ENCODE results near the gene GMDS. TPM values are rescaled to one million over a fixed set of nuclear protein-coding genes. Genes with fewer than 3 reads are reported as not detected.
"Not testable (repeated sequence)": the region's sequence is repeated elsewhere in the genome, so short reads cannot be mapped to it uniquely, and the experiment has no call there.

Gene GMDS
- total RNA-seq, 2 experiments from 2014 or later = 33.2 to 33.5 TPM

- ChIA-PET POLR2A (no interaction called here), CTCF (no interaction called here)
- no peak overlapping the region for H3K4me3 Mint-ChIP-seq
- H3K36me3 Mint-ChIP-seq (ENCODE audit: low read depth) = peaks cover 2% of the 10 kb centered on the region
- intact Hi-C loops (cut with DNase I, micrococcal nuclease) = no loop called here
- H3K9me3 Mint-ChIP-seq (ENCODE audit: low read depth) = no peaks in the 10 kb centered on the region
- ATAC-seq (no peak), DNase-seq (no peak)
- no peak overlapping the region for H3K27ac Mint-ChIP-seq
- no peaks in the 10 kb centered on the region for H3K4me1 Mint-ChIP-seq
- H3K27me3 Mint-ChIP-seq = no peaks in the 10 kb centered on the region
Observed at GRCh38 chr6:1849691-1850090, 395.7 kb downstream of the GMDS start.

- Mint-ChIP-seq H3K4me1 (no peaks in the 10 kb centered on the region), H3K27ac (no peak overlapping the region), H3K9me3 (ENCODE audit: low read depth) (no peaks in the 10 kb centered on the region), H3K36me3 (ENCODE audit: low read depth) (peaks cover 2% of the 10 kb centered on the region), H3K27me3 (no peaks in the 10 kb centered on the region), H3K4me3 (no peak overlapping the region)
- DNase-seq (no peak), ATAC-seq (no peak)
- intact Hi-C loops (cut with DNase I, micrococcal nuclease) = no loop called here
- ChIA-PET CTCF (no interaction called here), POLR2A (no interaction called here)
Observed at GRCh38 chr6:1848752-1849151, 396.7 kb downstream of the GMDS start.

- POLR2A ChIA-PET = no interaction called here
- CTCF ChIA-PET = interaction anchor here (0.6 to 0.9 kb wide), 2 partner anchors 16 to 192 kb away, joined by 3 to 4 read pairs; no protein-coding TSS in a partner anchor
- Mint-ChIP-seq H3K9me3 (ENCODE audit: low read depth) (no peaks in the 10 kb centered on the region), H3K4me3 (no peak overlapping the region), H3K4me1 (no peaks in the 10 kb centered on the region), H3K27me3 (no peaks in the 10 kb centered on the region), H3K27ac (no peak overlapping the region), H3K36me3 (ENCODE audit: low read depth) (no peaks in the 10 kb centered on the region)
- ATAC-seq (no peak), DNase-seq (no peak)
- intact Hi-C loops (cut with DNase I, micrococcal nuclease) = no loop called here
Observed at GRCh38 chr6:1846611-1847010, 398.8 kb downstream of the GMDS start.

- H3K4me3 Mint-ChIP-seq; intact Hi-C loops (cut with DNase I, micrococcal nuclease); H3K27ac Mint-ChIP-seq; CTCF ChIA-PET; H3K36me3 Mint-ChIP-seq (ENCODE audit: low read depth); H3K9me3 Mint-ChIP-seq (ENCODE audit: low read depth); POLR2A ChIA-PET; H3K27me3 Mint-ChIP-seq; ATAC-seq; H3K4me1 Mint-ChIP-seq; DNase-seq: not testable (repeated sequence)
Observed at GRCh38 chr6:1845543-1845942, 399.9 kb downstream of the GMDS start.

- Mint-ChIP-seq H3K9me3 (ENCODE audit: low read depth) (no peaks in the 10 kb centered on the region), H3K36me3 (ENCODE audit: low read depth) (no peaks in the 10 kb centered on the region), H3K4me3 (no peak overlapping the region), H3K27ac (no peak overlapping the region), H3K4me1 (no peaks in the 10 kb centered on the region), H3K27me3 (no peaks in the 10 kb centered on the region)
- intact Hi-C loops (cut with DNase I, micrococcal nuclease) = no loop called here
- CTCF ChIA-PET = no interaction called here
- POLR2A ChIA-PET = no interaction called here
- DNase-seq = no peak
- no peak for ATAC-seq
Observed at GRCh38 chr6:1842334-1842733, 403.1 kb downstream of the GMDS start.

- ATAC-seq = no peak
- POLR2A ChIA-PET = no interaction called here
- DNase-seq = no peak
- Mint-ChIP-seq H3K4me3 (no peak overlapping the region), H3K9me3 (ENCODE audit: low read depth) (no peaks in the 10 kb centered on the region), H3K36me3 (ENCODE audit: low read depth) (no peaks in the 10 kb centered on the region), H3K4me1 (no peaks in the 10 kb centered on the region), H3K27me3 (no peaks in the 10 kb centered on the region), H3K27ac (no peak overlapping the region)
- intact Hi-C loops (cut with DNase I, micrococcal nuclease) = no loop called here
- CTCF ChIA-PET = interaction anchor here (0.6 kb wide), 1 partner anchor 356 kb away, joined by 3 read pairs; no protein-coding TSS in a partner anchor
Observed at GRCh38 chr6:1841136-1841535, 404.3 kb downstream of the GMDS start.

GRCh38 chr6:1840491-1841121 lies 404.8 kb downstream of the GMDS start:
- CTCF ChIA-PET = interaction anchor here (0.6 kb wide), 1 partner anchor 356 kb away, joined by 3 read pairs; no protein-coding TSS in a partner anchor
- ATAC-seq (no peak), DNase-seq (no peak)
- intact Hi-C loops (cut with DNase I, micrococcal nuclease) = no loop called here
- Mint-ChIP-seq H3K4me1 (no peaks in the 10 kb centered on the region), H3K27ac (no peak overlapping the region), H3K36me3 (ENCODE audit: low read depth) (no peaks in the 10 kb centered on the region), H3K4me3 (no peak overlapping the region), H3K27me3 (no peaks in the 10 kb centered on the region), H3K9me3 (ENCODE audit: low read depth) (no peaks in the 10 kb centered on the region)
- POLR2A ChIA-PET = no interaction called here

GRCh38 chr6:1839361-1839760 lies 406.0 kb downstream of the GMDS start:
- CTCF ChIA-PET = interaction anchor here (0.5 to 0.7 kb wide), 2 partner anchors 10 to 241 kb away, joined by 3 read pairs; no protein-coding TSS in a partner anchor
- Mint-ChIP-seq H3K9me3 (ENCODE audit: low read depth) (no peaks in the 10 kb centered on the region), H3K27ac (no peak overlapping the region), H3K27me3 (no peaks in the 10 kb centered on the region), H3K4me1 (no peaks in the 10 kb centered on the region), H3K4me3 (no peak overlapping the region), H3K36me3 (ENCODE audit: low read depth) (no peaks in the 10 kb centered on the region)
- ATAC-seq (no peak), DNase-seq (no peak)
- intact Hi-C loops (cut with DNase I, micrococcal nuclease) = no loop called here
- POLR2A ChIA-PET = no interaction called here

GRCh38 chr6:1838604-1839213 lies 406.7 kb downstream of the GMDS start:
- Mint-ChIP-seq H3K9me3 (ENCODE audit: low read depth) (no peaks in the 10 kb centered on the region), H3K27me3 (no peaks in the 10 kb centered on the region), H3K36me3 (ENCODE audit: low read depth) (no peaks in the 10 kb centered on the region), H3K4me1 (no peaks in the 10 kb centered on the region), H3K27ac (no peak overlapping the region), H3K4me3 (no peak overlapping the region)
- ChIA-PET POLR2A (no interaction called here), CTCF (interaction anchor here (0.5 kb wide), 1 partner anchor 241 kb away, joined by 3 read pairs; no protein-coding TSS in a partner anchor)
- DNase-seq (no peak), ATAC-seq (no peak)
- intact Hi-C loops (cut with DNase I, micrococcal nuclease) = no loop called here

GRCh38 chr6:1837826-1838225 lies 407.6 kb downstream of the GMDS start:
- no peaks in the 10 kb centered on the region for H3K27me3 Mint-ChIP-seq

GRCh38 chr6:1836690-1837089 lies 408.7 kb downstream of the GMDS start:
- Mint-ChIP-seq H3K27me3 (no peaks in the 10 kb centered on the region), H3K36me3 (ENCODE audit: low read depth) (peaks cover 9% of the 10 kb centered on the region), H3K9me3 (ENCODE audit: low read depth) (no peaks in the 10 kb centered on the region), H3K4me1 (no peaks in the 10 kb centered on the region), H3K27ac (no peak overlapping the region), H3K4me3 (no peak overlapping the region)
- ChIA-PET CTCF (interaction anchor here (0.6 to 0.7 kb wide), 2 partner anchors 54 to 578 kb away, joined by 3 read pairs; no protein-coding TSS in a partner anchor), POLR2A (no interaction called here)
- ATAC-seq (no peak), DNase-seq (no peak)
- intact Hi-C loops (cut with DNase I, micrococcal nuclease) = no loop called here

More at GRCh38 chr6:1837826-1838225, 407.6 kb downstream of the GMDS start:
- intact Hi-C loops (cut with DNase I, micrococcal nuclease) = no loop called here
- Mint-ChIP-seq H3K4me1 (no peaks in the 10 kb centered on the region), H3K36me3 (ENCODE audit: low read depth) (peaks cover under 1% of the 10 kb centered on the region), H3K4me3 (no peak overlapping the region), H3K27ac (no peak overlapping the region), H3K9me3 (ENCODE audit: low read depth) (no peaks in the 10 kb centered on the region)
- DNase-seq (no peak), ATAC-seq (no peak)
- POLR2A ChIA-PET = no interaction called here
- CTCF ChIA-PET = no interaction called here

- no peak for ATAC-seq
- no peaks in the 10 kb centered on the region for H3K9me3 Mint-ChIP-seq (ENCODE audit: low read depth)
- intact Hi-C loops (cut with DNase I, micrococcal nuclease) = no loop called here
- DNase-seq = no peak
- no peak overlapping the region for H3K27ac Mint-ChIP-seq
- CTCF ChIA-PET = no interaction called here
- peaks cover 13% of the 10 kb centered on the region for H3K36me3 Mint-ChIP-seq (ENCODE audit: low read depth)
- no peak overlapping the region for H3K4me3 Mint-ChIP-seq
- POLR2A ChIA-PET = no interaction called here
- H3K27me3 Mint-ChIP-seq = no peaks in the 10 kb centered on the region
- H3K4me1 Mint-ChIP-seq = no peaks in the 10 kb centered on the region
Observed at GRCh38 chr6:1834646-1835516, 410.5 kb downstream of the GMDS start.
